Gastrocnemius medialis (tissue), 4 donors: ENCODE data around the gene RSU1.

Source experiments
- CTCF ChIP-seq, 5 experiments: fragments of 450-650 bp in 3 of 5; fragments of 200-600 bp in 2 of 5; sonication (generic) in 2 of 5; IDR thresholded peaks in 4 of 5; conservative IDR thresholded peaks in 1 of 5; 1 replicate in 4 of 5; 2 replicates in 1 of 5; pipeline ENCODE4 v1.5.1; 2016 to 2019; ENCODE audit warnings: antibody characterized with exemption in 5 of 5, mild to moderate bottlenecking in 3 of 5, moderate library complexity in 3 of 5
- POLR2A ChIP-seq, 2 donors: fragments of 450-650 bp; IDR thresholded peaks; one replicate each; pipeline ENCODE4 v1.6.1; 2017; ENCODE audit warnings: antibody characterized with exemption in 2 of 2, mild to moderate bottlenecking in 2 of 2, moderate library complexity in 2 of 2

GRCh38 chr10:16603308-16603707 is 213.9 kb downstream of the RSU1 start:
- TF ChIP-seq CTCF (IDR thresholded peaks at IDR 0.05 in 4 of 5, conservative IDR thresholded peaks at IDR 0.05 in 1 of 5) = no peak
- TF ChIP-seq POLR2A (IDR thresholded peaks at IDR 0.05) = no peak
